Measurements from ENCODE around the gene TMEM114. TPM values are rescaled to one million over a fixed set of nuclear protein-coding genes. Genes with fewer than 3 reads are reported as not detected.

TMEM114 gene
- total RNA-seq, 4 donors from 2014 or later: not detected

DNA sequence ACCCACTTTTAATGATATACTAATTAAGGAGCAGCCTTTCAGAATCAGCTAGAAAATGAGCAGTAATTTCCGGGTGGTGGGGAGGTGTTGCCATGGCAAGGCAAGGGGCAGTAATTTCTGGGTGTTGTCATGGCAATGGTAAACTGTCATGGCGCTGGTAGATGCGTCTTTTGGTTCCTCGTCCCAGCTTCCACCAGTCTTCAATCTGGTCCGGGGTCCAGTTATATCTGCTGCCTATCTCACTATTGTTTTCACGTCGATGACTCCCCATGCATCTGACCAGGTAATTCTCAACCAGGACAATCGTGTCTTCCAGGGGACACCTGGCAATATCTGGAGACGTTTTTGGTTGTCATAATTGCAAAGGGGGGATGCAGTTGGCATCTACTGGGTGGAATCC, 34.9 kb downstream of the TMEM114 start:
- no peak for ATAC-seq (ENCODE audit: low FRiP score)
- no peak for DNase-seq (ENCODE audit: low spot score)
- TF ChIP-seq, protein P1, sequence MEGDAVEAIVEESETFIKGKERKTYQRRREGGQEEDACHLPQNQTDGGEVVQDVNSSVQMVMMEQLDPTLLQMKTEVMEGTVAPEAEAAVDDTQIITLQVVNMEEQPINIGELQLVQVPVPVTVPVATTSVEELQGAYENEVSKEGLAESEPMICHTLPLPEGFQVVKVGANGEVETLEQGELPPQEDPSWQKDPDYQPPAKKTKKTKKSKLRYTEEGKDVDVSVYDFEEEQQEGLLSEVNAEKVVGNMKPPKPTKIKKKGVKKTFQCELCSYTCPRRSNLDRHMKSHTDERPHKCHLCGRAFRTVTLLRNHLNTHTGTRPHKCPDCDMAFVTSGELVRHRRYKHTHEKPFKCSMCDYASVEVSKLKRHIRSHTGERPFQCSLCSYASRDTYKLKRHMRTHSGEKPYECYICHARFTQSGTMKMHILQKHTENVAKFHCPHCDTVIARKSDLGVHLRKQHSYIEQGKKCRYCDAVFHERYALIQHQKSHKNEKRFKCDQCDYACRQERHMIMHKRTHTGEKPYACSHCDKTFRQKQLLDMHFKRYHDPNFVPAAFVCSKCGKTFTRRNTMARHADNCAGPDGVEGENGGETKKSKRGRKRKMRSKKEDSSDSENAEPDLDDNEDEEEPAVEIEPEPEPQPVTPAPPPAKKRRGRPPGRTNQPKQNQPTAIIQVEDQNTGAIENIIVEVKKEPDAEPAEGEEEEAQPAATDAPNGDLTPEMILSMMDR (IDR thresholded peaks at IDR 0.05): no peak

DNA sequence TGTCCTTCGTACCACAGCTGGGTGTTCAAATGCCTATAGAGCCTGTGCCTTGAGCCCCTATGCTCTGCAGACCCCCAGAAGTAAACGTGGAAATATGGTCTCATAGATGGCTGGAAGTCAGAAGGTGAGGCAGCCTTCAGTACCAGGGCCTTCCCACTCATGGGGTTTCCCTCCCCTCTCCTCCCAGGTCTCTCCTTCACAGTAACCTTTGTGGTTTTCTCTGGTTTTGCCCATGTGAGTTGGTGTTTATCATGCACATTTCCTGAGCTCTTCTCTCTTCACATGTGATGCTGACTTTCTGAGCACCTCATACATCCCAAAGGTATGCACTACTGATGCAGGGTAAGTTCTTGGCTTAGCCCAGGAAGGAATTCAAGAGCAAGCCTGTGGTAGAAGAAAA, 35.4 kb downstream of the TMEM114 start:
- ATAC-seq (ENCODE audit: low FRiP score) (no peak), DNase-seq (ENCODE audit: low spot score) (no peak)
- TF ChIP-seq, protein P1 (IDR thresholded peaks at IDR 0.05): no peak

DNA sequence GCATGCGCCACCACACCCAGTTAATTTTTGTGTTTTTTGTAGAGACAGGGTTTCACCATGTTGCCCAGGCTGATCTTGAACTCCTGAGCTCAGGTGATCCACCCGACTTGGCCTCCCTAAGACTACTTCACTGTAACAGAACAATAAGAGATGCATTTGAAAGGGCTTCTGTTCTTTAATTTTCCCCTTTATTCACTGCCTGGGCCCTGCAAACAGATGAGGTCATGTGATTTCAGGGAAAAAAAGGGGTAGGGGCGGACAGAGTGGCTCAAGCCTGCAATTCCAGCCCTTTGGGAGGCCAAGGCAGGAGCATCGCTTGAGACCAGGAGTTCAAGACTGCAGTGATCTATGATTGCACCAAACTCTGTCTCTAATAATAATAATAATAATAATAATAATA, 36.3 kb downstream of the TMEM114 start:
- TF ChIP-seq, protein P1 (IDR thresholded peaks at IDR 0.05): no peak
- no peak for ATAC-seq (ENCODE audit: low FRiP score)

DNA sequence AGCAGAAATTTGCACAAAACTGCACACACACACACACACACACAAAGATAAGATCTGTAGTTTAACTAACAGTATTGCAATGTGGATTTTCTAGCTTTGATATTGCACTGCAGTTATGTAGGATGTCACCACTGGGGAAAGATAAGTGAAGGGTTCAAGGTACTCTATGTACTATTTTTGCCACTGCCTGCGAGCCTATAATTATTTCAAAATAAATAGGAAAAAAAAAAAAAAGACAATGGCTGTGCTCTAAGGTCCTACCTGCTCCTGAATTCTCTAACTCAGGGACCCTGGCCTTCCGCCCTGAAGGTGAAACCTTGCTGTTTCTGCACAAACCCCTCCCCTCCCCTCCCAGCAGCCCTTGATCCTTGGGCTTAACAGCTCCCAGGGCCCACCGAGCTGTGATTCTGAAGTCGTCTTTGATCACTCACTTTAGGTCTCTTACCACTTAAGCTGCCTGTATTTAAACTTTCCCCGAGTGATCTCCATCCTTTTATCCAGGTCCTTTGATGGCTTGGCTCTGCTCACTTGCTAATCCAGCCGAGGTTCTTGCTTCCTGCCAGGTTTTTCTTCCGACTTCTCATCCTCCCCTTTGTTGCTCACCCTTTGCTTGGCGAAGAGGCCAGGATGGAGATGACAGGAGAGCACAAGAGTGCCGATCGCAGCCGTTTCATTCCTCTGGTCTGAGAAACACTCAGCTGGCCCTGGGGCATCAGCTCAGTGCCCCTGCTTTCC, 37.7 kb downstream of the TMEM114 start:
- no peak for DNase-seq (ENCODE audit: low spot score)
- no peak for ATAC-seq (ENCODE audit: low FRiP score)
- TF ChIP-seq, protein P1 (IDR thresholded peaks at IDR 0.05): no peak

More for the DNA sequence above, 36.3 kb downstream of the TMEM114 start:
- DNase-seq (ENCODE audit: low spot score): no peak

DNA sequence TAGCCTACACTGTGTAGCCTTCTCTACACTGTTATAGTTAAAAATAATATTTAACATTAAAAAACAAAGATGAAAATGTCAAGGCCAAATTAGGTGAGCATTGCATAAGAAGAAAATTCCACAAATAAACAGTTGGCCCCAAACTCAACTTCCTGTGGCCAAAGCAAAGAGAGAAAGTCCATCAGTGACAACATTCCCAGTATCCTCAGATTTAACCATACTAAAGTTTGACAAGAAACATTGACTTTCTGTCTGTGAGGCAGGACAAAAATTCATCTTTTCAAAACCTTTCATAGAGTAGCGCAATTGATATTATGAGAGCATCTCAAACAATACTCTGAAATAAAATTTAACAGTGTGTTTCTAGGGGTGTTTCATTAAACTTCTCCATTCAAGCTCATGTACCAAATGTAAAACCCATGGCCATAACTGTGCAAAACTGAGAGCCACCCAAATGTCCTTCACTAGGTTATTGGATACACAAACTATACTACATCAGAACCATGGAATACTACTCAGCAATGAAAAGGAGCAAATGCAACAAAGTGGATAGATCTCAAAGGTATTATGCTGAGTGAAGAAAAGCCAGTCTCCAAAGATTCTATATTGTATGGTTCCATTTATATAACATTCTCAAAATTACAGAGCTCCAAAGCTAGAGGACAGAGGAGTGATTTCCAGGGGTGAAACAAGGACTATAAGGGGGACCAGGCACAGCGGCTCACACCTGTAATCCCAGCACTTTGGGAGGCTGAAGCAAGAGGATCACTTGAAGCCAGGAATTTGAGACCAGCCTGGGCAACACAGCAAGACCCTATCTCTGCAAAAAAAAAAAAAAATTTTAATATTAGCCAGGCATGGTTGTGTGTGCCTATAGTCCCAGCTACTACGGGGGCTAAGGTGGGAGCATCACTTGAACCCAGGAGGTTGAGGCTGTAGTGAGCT, 38.7 kb downstream of the TMEM114 start:
- ATAC-seq (ENCODE audit: low FRiP score): no peak

DNA sequence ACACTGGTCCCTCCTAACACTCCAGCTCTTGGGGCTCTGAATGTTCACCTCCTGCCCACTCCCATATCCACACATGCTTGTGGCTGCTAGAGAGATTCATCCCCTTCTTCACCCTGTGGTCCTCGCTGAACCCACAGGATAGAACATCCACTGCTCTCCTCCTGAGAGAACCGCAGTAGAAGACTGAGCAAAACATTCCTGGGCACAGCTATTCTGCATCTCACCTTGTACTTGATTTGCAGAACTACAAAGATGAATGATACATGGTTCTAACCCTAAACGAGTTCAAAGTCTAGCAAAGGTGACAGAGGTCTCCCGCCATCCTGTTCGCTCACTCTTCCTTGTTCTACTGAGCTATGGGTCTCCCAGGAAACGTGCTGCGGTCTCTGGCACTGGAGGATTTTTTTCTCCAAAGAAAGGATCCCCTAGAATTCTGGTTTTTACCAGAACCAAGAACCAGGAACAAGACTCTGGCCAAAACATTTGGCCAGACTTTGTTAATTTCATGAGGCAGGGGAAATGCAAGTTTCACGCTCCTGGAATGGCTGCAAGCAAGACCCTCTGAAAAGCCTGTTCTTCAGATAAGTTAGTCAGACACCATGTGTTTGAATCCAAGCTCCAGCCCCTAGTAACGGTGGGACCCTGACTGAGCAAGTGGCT, 39.5 kb downstream of the TMEM114 start:
- ATAC-seq (ENCODE audit: low FRiP score) (no peak), DNase-seq (ENCODE audit: low spot score) (no peak)
- TF ChIP-seq, protein P1 (IDR thresholded peaks at IDR 0.05): no peak

More for the DNA sequence above, 38.7 kb downstream of the TMEM114 start:
- TF ChIP-seq, protein P1 (IDR thresholded peaks at IDR 0.05): no peak
- DNase-seq (ENCODE audit: low spot score): no peak

Data from omental fat pad (tissue), 4 donors.